Adipose tissue (tissue), 3 donors: ENCODE measurements around the gene BCDIN3D. TPM values are rescaled to one million over a fixed set of nuclear protein-coding genes. Genes with fewer than 3 reads are reported as not detected.

Experiments
- H3K27ac ChIP-seq: one replicate; pipeline ENCODE4 v1.5.1; 2013; ENCODE audit warnings: low read depth, low read length
- WGBS, 3 donors: extraction: QIAGEN DNeasy Blood & Tissue Kit; methylation state at CpG; one replicate each; pipeline ENCODE4 v1.1.7; 2013; 5-methylcytosine and 5-hydroxymethylcytosine counted together
- polyA plus RNA-seq, 3 donors: library from polyadenylated mRNA; stranded (reverse); fragments of 200-250 nt; gene quantifications; one replicate each; pipeline ENCODE4 v1.2.3, GENCODE V29; 2013
- donor health status: healthy with polysubstance abuse.
- donor health status: Bipolar disorder and iron deficiency.
- donor health status: healthy.

The BCDIN3D gene
- polyA plus RNA-seq, 3 donors, result 1.6 to 3.2 (median 1.9) TPM

DNA sequence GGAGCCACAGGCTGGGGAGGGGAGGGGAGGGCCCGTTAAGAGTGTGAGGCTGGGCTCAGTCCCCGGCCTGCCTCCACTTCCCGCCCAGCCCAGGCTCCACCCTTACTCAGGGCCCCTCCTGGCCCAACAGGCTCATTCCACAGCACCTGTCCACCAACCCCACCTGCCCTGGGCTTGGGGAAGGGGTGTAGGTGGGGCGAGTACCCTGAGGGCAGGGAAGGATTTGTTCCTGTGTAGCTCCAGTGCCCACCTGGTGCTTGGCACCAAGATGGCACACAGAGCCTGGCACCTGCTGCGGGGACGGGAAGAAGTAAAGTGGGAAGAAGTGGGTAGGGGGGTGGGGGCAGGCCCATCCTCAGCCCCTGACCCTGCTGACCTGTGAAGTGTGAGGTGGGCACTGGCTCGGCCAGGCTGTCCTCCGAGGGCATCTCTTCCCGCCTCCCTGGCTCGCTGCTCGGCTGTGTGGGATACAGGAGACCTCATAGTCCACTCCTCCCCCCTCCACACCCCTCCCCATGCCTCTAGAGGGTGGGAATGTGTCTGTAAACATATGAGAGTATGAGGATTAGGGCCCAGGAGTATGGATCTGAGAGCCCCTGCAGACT, 49.8 kb downstream of the BCDIN3D start:
- no peak overlapping the region for H3K27ac ChIP-seq
- WGBS, 3 donors, result 87 to 89% (median 89%) methylated on average over 9 to 11 of the region's 11 CpGs

- 94 to 96% (median 95%) methylated on average over 16 to 20 of the region's 20 CpGs for WGBS, 3 donors
- no peak overlapping the region for H3K27ac ChIP-seq
Measured at GRCh38 chr12:49792181-49792970, 50.5 kb downstream of the BCDIN3D start.

DNA sequence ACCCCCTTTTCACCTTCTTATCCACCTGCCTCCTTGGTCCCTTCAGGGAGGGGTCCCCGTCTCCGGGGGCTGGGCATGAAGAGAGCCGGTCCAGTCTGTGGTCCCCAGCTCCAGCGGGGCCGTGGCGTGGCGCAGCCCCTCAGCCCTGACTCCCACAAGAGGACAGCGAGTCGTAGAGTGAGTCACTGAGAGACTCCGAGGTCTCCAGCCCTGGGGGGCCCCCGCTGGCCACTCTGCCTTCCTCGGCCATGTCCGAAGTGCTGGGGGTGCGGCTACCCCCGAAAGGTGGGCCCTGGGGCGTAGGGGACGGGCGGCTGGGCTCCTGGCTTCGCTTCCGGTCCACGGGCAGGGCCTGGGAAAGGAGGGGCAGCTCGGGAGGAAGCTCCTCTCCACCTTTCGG, 51.2 kb downstream of the BCDIN3D start:
- WGBS, 3 donors, result 90 to 98% (median 91%) methylated on average over 23 of the region's 23 CpGs

GRCh38 chr12:49790741-49791555, 52.0 kb downstream of the BCDIN3D start:
- no peak overlapping the region for H3K27ac ChIP-seq
- WGBS, 3 donors, result 74 to 86% (median 77%) methylated on average over 22 of the region's 22 CpGs

More for the DNA sequence above, 51.2 kb downstream of the BCDIN3D start:
- H3K27ac ChIP-seq, result no peak overlapping the region

DNA sequence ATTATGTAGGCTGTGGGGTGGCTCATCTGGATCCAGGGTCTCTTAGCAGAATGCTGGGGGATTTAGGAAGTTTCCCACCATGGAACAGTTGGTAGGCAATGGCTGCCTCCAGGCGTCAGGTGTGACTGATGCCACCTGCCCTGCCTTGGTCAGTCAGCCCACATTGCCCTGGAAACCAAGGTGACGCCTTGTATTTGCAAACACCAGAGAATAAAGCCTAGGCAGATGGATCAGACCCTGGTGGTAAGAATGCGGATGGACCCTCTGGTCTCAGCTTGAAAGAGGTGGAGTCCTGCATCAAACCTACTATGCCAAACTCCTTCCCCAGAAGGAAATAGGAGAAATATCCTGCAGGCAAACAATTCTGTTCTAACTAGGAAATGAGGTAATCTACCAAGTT, 52.9 kb downstream of the BCDIN3D start:
- WGBS, 3 donors, result 70 to 80% (median 77%) methylated on average over 3 of the region's 3 CpGs
- H3K27ac ChIP-seq, result no peak overlapping the region

DNA sequence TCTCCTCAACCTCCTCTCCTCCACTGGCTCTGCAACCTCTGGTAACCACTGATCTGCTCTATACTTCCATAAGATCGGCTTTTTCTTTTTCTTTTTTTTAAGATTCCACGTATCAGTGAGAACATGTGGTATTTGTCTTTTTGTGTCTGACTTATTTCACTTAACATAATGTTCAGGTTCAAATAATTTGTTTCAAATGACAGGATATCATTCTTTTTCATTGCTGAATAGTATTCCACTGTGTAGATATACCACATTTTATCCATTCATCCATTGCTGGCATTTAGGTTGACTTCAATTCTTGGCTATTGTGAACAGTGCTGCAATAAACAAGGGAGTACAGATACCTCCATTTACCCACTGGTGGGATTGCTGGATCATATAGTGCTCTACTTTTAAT, 55.2 kb downstream of the BCDIN3D start:
- WGBS, 3 donors, result 94 to 100% (median 95%) methylated on average over 2 of the region's 2 CpGs
- H3K27ac ChIP-seq, result no peak overlapping the region

Other genes with a start within 250 kb of the BCDIN3D start
- 1 to 10 TPM in 1 of 3 donors, under 1 TPM in 2; 0.25 to 1.7 (median 0.67) TPM for gene FAM186B, start 237.5 kb downstream of the BCDIN3D start, polyA plus RNA-seq
- gene PRPF40B, start 219.5 kb downstream of the BCDIN3D start, polyA plus RNA-seq, result 10 to 100 TPM; 10.1 to 13.4 (median 10.6) TPM
- gene FMNL3, start 135.7 kb downstream of the BCDIN3D start, polyA plus RNA-seq, result 1 to 10 TPM; 1.2 to 8.0 (median 7.5) TPM
- 100 to 1,000 TPM; 120 to 351 (median 210) TPM for gene TMBIM6, start 101.5 kb downstream of the BCDIN3D start, polyA plus RNA-seq
- 10 to 100 TPM in 2 of 3 donors, 1 to 10 TPM in 1; 4.1 to 17.4 (median 11.6) TPM for gene NCKAP5L, start 14.7 kb downstream of the BCDIN3D start, polyA plus RNA-seq
- gene FAIM2, start 60.8 kb upstream of the BCDIN3D start, polyA plus RNA-seq, result 1 to 10 TPM in 1 of 3 donors, under 1 TPM in 2; 0.19 to 6.0 (median 0.53) TPM
- under 1 TPM in 1 of 3 donors, not detected in 2; 0.06 TPM for gene AQP2, start 107.6 kb upstream of the BCDIN3D start, polyA plus RNA-seq
- under 1 TPM; 0.34 to 0.98 (median 0.76) TPM for gene AQP5, start 118.8 kb upstream of the BCDIN3D start, polyA plus RNA-seq
- gene AQP6, start 129.8 kb upstream of the BCDIN3D start, polyA plus RNA-seq, result 1 to 10 TPM in 1 of 3 donors, under 1 TPM in 2; 0.06 to 1.7 (median 0.06) TPM
- 1 to 10 TPM; 1.8 to 5.4 (median 3.0) TPM for gene RACGAP1, start 182.4 kb upstream of the BCDIN3D start, polyA plus RNA-seq
- 1 to 10 TPM in 1 of 3 donors, under 1 TPM in 2; 0.38 to 5.4 (median 0.65) TPM for gene ASIC1, start 214.5 kb upstream of the BCDIN3D start, polyA plus RNA-seq
- 10 to 100 TPM; 15.8 to 38.4 (median 17.9) TPM for gene SMARCD1, start 242.2 kb upstream of the BCDIN3D start, polyA plus RNA-seq